H1 (cell line): ENCODE data around the gene PDCD6IP. TPM values are rescaled to one million over a fixed set of nuclear protein-coding genes. Genes with fewer than 3 reads are reported as not detected.

ENCODE experiments used
- EGR1 ChIP-seq: IDR thresholded peaks from 2 replicates; pipeline ENCODE4 v1.6.1; 2011; ENCODE audit warnings: low read depth, low read length, borderline replicate concordance
- JUND ChIP-seq: IDR thresholded peaks from 2 replicates; pipeline ENCODE4 v1.6.1; 2011; ENCODE audit warnings: mild to moderate bottlenecking, improper control_type of control experiment, low read length
- polyA plus RNA-seq, 7 experiments: library from polyadenylated mRNA; depleted of rRNA in 3 of 7; stranded (reverse) in 5 of 7; unstranded in 2 of 7; fragments of >200 nt in 5 of 7; fragments of 200-250 nt in 2 of 7; gene quantifications; 1 replicate in 5 of 7; 2 replicates in 1 of 7; 4 replicates in 1 of 7; pipeline versions ENCODE4 v1.2.1 to v1.2.3, GENCODE V29; 2011 to 2013; ENCODE audit warnings: missing spikeins in 2 of 7, mixed read lengths in 2 of 7
- total RNA-seq: library from RNA; stranded (reverse); fragmentation: NEBNext Ultra II Directional; extraction: Animal tissue kit (Norgen Biotek cat#: 25700); gene quantifications from 2 replicates; pipeline ENCODE4 v1.2.1, GENCODE V29; 2021
- TF ChIP-seq, protein P1 (sequence below): fragments of 300-600 bp; sonication (generic); IDR thresholded peaks from 2 replicates; pipeline ENCODE4 v1.7.1; 2012; ENCODE audit warnings: low read length, moderate library complexity, mild to moderate bottlenecking, inconsistent platforms; ENCODE audit not compliant: insufficient replicate concordance

Gene PDCD6IP
- total and polyA plus RNA-seq, 2 of the 8 experiments (the other 6 are each of a cell fraction or from before 2014, with no cell fraction given): 61.7 to 155 TPM

DNA sequence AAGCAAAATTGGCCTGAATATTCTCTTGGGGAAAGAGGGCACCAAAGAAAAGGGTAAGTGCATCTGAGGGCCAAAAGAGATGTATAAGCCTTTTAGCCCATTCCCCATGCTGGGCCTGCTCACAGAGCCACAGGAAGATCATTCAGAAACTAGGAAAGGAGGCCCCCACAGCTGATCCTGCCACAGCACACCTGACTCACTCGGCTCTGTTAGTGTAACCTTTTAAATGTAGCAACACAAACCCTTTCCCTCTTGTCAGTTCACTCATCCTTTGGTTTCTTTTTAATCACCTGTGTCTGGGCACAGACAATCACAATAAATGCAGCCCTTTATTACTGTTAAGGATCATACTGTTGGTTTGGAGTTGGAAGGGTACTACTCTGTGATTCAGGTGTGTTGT, 69.9 kb downstream of the PDCD6IP start (continued):
- TF ChIP-seq, protein P1, sequence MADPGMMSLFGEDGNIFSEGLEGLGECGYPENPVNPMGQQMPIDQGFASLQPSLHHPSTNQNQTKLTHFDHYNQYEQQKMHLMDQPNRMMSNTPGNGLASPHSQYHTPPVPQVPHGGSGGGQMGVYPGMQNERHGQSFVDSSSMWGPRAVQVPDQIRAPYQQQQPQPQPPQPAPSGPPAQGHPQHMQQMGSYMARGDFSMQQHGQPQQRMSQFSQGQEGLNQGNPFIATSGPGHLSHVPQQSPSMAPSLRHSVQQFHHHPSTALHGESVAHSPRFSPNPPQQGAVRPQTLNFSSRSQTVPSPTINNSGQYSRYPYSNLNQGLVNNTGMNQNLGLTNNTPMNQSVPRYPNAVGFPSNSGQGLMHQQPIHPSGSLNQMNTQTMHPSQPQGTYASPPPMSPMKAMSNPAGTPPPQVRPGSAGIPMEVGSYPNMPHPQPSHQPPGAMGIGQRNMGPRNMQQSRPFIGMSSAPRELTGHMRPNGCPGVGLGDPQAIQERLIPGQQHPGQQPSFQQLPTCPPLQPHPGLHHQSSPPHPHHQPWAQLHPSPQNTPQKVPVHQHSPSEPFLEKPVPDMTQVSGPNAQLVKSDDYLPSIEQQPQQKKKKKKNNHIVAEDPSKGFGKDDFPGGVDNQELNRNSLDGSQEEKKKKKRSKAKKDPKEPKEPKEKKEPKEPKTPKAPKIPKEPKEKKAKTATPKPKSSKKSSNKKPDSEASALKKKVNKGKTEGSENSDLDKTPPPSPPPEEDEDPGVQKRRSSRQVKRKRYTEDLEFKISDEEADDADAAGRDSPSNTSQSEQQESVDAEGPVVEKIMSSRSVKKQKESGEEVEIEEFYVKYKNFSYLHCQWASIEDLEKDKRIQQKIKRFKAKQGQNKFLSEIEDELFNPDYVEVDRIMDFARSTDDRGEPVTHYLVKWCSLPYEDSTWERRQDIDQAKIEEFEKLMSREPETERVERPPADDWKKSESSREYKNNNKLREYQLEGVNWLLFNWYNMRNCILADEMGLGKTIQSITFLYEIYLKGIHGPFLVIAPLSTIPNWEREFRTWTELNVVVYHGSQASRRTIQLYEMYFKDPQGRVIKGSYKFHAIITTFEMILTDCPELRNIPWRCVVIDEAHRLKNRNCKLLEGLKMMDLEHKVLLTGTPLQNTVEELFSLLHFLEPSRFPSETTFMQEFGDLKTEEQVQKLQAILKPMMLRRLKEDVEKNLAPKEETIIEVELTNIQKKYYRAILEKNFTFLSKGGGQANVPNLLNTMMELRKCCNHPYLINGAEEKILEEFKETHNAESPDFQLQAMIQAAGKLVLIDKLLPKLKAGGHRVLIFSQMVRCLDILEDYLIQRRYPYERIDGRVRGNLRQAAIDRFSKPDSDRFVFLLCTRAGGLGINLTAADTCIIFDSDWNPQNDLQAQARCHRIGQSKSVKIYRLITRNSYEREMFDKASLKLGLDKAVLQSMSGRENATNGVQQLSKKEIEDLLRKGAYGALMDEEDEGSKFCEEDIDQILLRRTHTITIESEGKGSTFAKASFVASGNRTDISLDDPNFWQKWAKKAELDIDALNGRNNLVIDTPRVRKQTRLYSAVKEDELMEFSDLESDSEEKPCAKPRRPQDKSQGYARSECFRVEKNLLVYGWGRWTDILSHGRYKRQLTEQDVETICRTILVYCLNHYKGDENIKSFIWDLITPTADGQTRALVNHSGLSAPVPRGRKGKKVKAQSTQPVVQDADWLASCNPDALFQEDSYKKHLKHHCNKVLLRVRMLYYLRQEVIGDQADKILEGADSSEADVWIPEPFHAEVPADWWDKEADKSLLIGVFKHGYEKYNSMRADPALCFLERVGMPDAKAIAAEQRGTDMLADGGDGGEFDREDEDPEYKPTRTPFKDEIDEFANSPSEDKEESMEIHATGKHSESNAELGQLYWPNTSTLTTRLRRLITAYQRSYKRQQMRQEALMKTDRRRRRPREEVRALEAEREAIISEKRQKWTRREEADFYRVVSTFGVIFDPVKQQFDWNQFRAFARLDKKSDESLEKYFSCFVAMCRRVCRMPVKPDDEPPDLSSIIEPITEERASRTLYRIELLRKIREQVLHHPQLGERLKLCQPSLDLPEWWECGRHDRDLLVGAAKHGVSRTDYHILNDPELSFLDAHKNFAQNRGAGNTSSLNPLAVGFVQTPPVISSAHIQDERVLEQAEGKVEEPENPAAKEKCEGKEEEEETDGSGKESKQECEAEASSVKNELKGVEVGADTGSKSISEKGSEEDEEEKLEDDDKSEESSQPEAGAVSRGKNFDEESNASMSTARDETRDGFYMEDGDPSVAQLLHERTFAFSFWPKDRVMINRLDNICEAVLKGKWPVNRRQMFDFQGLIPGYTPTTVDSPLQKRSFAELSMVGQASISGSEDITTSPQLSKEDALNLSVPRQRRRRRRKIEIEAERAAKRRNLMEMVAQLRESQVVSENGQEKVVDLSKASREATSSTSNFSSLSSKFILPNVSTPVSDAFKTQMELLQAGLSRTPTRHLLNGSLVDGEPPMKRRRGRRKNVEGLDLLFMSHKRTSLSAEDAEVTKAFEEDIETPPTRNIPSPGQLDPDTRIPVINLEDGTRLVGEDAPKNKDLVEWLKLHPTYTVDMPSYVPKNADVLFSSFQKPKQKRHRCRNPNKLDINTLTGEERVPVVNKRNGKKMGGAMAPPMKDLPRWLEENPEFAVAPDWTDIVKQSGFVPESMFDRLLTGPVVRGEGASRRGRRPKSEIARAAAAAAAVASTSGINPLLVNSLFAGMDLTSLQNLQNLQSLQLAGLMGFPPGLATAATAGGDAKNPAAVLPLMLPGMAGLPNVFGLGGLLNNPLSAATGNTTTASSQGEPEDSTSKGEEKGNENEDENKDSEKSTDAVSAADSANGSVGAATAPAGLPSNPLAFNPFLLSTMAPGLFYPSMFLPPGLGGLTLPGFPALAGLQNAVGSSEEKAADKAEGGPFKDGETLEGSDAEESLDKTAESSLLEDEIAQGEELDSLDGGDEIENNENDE: no peak
- TF ChIP-seq EGR1 (no peak), JUND (no peak)
